HG03159 (cell line): ENCODE results near the gene KCNQ1OT1.

Experiments
- ATAC-seq: cut with Tn5 transposase; IDR thresholded peaks from one replicate; pipeline ENCODE4 v1.9.1; 2021; ENCODE audit warnings: mild to moderate bottlenecking, moderate library complexity; ENCODE audit not compliant: unreplicated experiment

Gene KCNQ1OT1

DNA sequence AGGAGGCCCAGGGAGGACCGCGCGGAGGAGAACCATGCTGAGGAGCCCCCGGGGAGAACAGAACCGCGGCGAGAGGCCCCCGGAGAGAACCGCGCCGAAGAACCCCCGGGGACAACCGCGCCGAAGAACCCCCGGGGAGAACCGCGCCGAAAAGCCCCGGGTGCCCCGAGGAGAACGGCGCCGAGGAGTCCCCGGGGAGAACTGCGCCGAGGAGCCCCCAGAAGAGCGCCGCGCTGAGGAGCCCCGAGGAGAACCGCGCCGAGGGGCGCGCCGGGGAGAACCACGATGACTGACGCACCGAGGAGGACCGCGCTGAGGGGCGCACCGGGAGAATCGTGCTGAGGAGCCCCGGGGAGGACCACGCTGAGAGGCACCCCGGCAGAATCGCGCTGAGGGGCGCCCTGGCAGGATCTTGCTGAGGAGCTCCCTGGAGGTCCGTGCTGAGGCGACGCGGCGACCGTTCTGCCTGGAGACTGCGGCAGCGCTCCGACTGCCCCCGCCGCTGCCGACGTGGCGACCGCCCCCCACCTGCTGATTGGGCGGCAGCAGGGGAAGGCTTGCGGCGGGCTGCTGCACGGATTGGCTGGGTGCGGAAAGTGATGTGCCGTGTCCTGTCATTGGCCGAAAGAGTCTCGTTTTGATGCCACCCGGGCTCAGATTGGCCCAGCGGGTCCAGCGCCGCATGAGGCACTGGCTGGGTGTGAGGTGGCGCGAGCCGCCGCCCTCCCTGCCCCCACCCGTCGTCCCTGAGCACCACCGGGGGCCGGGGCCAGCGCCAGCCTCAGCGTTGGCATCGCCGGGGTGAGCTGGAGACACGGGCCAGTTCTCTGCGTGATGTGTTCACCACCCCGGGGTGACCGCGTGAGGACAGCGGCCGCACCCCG lies at the start of gene KCNQ1OT1:
Gene KCNQ1OT1 (minus strand): TSS at position 464 of the 884 bp plus-strand sequence.
- ATAC-seq = peak; percentile 85

DNA sequence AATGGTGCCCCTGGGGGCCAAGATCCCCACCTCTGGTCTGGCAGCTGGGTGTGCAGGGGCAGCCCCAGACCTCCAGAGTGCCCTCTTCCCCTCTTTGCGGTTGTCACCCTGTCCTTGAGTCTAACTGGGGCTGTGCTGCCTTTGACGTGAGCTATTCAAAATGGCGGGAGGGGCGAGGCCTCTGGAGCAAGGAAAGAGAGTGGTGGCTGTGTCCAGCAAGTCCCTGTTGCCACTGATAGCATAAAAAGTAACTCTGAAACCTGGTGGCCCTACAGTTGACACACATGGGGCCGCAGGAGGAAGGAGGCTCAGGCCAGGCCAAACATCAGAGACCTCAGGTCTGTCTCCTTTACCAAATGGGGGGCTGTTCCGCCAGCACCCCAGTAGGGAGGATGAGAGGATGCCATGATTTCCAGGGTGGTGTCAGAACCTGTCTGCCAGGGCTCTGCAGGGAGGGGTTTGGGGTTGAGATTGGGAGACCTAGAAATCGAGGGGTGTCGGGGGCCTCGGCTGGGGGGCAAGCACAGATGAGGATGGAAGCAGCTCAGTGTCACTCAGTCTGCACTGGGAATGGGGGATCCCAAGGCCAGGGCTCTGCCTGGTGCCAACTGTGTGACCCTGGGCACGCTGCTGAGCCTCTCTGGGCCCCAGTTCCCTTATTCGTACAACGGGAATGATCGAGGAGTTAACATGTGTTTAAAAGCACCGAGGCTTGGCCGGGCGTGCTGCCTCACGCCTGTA lies 49.2 kb upstream of the KCNQ1OT1 start:
- ATAC-seq = no peak

DNA sequence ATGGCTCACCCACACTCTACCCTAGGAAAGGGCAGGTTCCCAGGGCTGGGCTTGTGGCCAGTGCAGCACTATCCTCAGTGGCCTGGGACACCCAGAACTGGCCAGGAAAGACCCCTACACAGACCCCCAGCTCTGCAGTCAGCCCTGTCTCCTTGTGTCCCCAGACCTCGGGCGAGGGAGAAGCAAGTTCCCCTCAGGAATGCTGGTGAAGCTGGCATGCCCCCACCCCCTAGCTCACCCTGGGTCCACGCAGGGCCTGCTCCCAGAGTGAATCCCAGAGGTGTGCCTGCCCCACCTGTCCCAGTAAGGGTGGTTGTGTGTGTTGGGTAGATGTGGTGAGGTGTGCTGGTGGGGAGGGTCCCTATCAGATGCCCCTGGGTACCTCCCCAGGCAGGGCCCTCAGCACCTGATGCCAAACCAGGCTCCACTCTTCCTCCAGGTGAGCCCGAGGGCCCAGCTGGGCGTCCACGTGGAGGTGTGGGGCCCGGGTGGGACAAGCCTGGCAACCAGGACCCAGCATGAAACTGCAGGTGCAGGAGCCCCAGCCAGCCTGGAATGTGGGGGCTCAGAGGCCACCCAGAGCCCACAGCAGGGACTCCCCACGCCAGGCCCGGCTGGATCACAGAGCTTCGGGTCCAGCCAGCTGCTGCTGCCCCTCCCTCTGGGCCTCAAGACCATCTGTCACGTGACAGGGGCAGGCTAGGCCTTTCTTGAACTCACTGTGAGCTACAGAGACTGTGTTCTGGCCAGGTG lies 48.4 kb upstream of the KCNQ1OT1 start:
- no peak for ATAC-seq

DNA sequence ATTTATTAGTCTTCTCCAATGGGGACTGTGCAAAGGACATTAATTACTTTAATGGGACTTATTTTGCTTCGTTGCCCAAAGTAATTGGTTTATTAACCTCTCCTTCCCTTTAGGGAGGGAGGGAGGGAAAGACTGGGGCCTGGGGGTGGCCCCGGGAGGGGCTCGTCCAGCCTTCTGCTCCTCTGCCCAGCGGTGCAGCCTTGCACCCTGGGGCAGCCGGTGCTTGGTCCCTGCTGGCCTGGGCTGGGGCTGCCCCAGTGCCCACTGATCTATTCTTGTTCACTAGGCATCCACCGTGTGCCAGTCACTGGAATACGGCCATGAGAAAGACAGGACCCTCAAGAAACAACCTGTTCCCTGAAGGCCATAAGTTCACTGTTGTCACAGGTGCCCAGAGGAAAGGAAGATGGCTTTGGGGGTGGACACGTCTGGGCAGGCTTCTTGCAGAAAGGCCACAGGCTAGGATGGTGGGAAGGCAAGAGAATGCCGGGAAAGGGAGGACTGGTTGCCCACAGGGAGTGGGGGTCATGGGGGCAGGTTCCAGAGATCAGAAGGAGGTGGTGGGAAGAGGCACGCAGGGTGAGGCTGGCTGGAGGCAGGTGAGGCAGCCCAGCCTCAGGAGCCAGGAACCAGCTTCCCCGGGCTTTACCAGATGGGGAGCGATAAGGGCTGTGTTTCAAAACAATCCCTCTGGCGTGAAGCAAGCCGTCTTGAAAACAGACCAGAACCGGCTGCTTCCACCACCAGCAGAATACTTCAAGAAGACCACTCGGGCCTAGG lies 47.6 kb upstream of the KCNQ1OT1 start:
- no peak for ATAC-seq

DNA sequence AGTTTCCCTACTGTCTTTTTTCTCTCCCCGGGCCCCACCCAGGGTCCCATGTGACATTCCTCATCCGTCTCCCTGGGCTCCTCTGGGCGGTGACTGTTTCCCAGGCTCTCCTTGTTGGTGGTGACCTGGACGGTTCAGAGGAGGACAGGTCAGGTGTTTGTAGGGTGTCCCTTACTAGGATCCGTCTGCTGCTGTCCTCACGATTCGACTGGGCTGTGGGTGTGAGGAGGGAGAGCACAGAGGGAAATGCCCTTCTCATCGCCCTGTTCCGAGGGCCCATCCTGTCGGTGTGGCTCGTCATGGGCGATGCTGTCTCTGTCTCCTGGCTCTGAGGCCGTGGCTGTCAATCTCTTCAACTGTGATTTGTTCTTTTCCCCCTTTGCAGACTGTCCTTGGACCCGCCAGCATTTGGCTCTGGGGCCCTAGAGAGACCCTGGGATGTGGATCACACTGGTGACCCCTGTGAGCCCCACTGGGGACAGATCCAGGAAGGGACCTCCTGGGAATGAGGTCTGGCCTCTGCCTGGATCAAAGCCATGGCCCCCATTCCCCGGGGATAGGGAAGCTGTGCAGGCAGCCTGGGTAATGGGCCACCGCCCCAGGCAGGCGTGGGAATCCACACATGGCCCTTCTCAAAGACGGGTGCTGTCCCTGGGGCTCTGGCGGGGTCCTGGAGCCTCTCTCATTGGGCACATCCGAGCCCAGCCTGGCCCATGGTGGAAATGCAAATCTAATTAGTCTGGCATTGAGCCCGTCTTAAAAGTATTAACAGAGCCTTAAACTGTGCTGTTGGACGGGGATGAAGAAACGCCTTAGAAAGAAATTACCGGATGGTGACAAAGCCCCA lies 46.8 kb upstream of the KCNQ1OT1 start:
- ATAC-seq = no peak

DNA sequence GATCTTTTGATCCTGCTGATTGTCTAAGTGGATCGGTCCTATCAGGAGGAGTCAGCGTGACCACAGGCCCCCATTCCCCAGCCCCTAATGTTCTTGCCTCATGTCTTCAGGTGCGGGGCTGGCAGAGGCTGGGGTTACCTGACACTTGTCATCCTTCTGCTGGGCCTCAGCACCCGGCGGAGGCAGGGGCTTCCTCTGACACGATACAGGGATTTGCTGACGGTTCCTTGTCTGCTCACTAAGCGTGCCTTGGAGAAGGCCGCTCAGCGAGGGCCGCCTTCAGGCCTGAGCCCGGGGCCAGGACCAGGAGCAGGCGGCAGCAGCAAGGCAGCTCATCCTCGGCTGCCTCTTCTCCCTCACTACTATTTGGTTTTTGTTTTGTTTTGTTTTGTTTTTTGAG lies 45.7 kb upstream of the KCNQ1OT1 start:
- no peak for ATAC-seq

DNA sequence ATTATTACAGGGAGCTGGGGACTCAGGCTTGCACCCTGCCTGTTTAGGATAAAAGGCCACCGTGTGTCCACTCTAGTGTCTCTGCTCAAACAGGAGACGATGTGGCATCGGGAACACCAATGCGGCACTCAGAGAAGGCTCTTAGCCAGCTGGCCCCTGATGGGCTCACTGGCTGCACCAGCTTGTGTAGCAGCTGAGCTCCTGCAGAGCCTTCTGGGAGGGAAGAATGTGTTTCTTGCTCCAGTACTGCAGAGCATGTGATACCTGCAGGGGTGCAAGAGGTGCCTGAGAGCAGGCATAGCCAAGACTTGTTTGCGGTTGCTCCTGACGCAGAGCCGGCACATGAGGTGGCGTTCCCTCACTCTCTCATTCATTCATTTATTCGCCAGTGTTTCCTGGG lies 44.4 kb upstream of the KCNQ1OT1 start:
- no peak for ATAC-seq

DNA sequence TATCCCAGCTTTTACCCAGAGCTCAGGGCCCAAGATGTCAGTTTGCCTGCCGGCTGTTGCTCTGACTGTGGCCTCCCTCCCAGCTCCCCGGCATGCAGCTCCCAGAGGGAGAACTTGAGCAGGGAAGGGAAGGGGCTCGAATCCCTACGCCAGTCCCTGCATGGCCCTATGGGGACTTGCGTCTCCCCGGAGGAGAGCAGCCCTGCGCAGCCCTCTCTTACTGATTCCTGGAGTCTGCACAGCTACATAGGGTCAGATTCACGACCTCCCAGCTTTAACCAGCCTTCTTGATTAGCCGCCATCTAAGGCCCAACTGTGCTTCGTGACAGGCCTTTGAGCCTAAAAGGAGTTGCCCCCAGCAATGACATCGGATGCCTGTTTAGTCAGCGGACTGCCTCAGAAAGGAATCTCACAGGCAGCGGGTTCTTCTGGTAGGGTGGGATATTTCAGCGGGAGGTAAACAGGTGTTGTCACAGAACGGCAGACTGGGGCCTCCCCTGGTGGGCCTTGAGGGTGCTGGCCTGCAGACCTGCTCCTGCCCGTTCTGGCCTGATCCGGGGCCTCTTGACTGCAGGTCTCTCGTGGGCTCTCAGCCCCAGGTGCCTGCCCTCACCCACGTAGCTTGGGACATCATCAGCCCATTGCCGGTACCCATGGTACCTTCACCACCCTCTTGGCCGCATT lies 43.8 kb upstream of the KCNQ1OT1 start:
- no peak for ATAC-seq

DNA sequence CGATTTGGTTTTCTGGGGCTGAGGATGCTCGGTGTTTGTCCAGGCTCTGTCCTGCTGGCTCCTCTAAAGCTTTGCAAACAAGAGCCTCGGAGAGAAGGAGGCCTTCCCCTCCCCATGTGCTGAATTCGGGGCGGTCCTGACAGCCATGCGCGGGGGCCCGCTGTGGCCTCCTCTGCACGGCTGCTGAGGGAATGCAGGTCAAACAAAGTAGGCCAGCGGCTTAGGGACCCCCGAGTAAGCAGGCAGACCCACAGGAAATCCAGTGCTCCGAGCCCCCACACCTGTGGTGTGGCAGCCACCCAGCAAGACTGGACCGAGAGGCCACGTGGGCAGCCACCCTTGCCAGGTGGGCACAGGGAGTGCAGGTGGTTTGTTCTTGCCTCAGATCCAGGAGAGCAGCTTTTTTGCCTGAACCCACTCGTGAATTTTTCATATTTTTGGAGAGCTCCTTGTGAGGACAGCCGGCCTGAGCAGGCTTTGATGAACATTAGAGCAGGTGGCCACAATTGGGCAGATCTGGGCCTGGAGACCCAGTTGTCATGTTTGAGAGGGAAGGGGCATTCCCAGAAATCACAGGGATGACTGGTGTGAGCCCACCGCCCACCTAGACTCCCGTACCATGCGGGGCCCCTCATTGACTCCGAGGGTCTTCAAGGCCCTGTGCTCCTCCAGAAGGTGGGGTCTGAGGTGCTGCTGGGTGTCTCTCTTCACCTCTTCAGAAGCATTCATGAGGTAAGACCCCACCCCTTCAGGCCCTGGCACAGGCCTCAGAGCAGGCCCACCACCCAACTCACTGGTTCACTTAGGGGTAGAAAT lies 43.0 kb upstream of the KCNQ1OT1 start:
- no peak for ATAC-seq

DNA sequence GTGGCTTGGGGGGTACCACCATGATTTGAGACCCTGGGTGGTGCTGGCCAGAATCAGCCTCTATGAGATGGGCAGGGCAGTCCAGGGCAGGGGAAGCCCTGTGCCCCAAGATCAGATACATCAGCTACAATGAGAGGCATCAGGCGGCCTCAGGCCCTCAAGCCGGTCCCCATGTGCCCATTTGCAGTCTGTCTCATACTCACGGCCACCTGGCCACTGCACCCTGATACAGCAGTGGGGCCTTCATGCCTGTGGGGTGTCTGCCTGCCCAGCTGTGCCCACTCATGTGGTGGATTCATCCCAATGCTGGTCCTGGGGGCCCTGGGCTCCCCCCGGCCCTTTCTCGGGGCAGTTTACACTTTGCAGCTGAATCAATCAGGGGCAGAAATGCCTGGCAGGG lies 42.4 kb upstream of the KCNQ1OT1 start:
- no peak for ATAC-seq

DNA sequence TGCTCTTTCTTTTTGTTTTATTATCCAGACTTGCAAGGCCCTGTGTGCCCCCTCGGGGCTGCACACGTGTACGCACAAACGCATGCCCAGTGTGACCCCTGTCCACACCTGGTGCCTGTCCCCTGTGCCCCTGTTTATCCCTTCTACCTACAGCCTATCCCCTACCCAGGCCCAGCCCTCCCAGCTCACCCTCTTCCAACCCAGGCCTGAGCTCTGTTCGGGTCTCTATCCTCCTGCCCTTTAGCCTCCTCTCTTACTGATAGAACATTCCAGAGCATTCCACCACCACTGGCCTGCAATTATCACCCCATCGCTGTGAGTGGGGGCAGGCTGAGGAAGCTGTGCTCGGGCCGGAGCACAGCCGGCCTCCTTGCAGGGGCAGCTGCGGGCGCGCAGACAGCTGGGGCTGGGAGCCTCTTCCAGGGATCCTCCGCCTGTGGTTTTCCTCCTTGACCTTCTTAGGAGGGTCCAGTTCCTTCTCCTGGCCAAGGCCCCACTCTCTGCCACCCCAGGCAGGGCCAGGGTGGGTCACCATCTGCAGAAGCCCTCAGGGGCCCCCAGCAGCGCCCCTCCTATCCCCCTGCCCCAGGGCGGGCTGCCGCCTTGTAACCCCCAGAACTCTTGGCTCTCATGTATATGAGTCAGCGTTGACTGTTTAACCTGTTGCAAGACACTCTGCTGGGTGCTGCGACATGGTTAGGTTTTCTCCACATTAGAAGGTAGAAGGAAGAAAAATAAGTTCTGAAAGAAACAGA lies 41.8 kb upstream of the KCNQ1OT1 start:
- ATAC-seq = no peak

DNA sequence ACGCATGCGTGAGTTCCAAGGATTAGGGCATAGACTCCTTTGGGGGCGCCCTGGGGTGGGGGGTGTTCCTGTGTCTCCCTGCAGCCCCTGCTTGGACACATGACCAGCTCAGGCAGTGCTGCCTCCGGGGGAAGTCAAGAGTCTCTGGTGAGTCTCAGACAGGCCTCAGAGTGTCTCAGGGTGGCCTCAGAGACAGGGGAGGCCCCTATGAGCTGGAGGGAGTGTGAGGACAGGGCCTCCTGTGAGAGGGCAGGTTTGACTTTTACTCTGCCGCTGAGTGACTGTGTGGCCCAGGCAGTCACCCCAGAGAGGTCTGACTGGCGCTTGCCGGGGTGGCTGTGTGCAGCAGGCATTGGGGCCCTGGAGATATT lies 41.2 kb upstream of the KCNQ1OT1 start:
- ATAC-seq = no peak

DNA sequence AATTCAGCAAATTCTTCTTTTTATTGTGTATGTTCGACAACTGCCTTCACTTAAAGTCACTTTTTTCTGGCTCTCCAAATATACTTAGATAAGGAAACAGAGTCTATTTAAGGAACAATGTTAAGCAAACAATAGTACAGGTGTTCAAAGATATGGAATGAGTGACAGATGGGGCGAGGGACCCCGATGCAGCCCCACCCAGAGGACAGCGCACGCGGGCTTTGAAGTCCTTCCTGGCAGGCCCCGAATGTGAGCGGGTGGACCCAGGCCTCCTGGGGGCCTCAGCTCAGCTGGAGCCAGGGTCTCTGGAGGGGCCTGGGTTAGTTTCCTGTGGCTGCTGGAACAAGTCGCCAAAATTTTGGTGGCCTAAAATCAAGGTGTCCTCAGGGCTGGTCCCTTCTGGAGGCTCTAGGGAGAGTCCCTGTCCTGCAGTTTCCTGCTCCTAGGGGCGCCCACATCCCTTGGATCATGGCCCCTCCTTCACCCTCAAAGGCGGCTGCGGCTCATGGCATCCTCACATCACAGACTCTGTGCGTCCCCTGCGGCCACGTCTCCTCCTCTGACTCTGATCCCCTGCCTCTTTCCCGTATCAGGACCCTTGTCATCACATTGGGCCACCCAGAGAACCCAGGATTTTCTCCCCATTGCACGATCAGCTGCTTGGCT lies 40.6 kb upstream of the KCNQ1OT1 start:
- ATAC-seq = no peak

DNA sequence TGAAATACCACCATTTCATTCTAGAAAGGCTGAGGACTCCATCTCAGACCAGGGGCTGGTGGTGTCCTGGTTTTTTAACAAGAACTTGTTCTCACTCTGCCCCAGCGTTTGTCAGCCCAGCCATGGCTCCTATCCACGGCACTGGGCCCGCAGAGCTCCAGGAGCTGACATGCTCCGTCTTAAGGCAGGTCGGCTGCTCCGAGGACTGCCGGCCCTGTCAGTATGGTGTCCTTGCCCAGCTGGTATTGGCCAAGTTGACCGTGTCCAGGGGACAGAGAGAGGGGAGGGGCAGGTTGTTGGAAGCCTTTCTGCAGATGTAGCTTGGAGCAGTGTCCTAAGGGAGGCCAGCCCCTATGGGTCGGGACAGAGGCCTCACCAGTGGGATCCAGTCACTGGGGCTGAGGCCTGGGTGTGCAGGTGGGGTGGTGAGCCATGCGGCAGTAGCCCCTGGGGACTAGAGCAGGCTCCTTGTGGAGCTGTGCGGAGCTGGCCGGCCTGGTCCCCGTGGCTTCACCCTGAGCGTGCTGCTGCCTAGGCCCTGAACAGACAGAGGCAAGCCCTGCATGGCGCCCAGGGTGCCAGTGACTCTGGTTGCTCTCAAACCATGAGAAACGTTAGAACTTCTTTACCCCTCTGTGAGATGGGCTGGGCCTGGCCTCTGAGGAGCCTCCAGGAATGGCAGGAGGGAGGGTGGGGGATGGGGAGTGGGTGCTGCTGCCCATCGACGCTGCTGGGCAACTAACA lies 39.9 kb upstream of the KCNQ1OT1 start:
- no peak for ATAC-seq

DNA sequence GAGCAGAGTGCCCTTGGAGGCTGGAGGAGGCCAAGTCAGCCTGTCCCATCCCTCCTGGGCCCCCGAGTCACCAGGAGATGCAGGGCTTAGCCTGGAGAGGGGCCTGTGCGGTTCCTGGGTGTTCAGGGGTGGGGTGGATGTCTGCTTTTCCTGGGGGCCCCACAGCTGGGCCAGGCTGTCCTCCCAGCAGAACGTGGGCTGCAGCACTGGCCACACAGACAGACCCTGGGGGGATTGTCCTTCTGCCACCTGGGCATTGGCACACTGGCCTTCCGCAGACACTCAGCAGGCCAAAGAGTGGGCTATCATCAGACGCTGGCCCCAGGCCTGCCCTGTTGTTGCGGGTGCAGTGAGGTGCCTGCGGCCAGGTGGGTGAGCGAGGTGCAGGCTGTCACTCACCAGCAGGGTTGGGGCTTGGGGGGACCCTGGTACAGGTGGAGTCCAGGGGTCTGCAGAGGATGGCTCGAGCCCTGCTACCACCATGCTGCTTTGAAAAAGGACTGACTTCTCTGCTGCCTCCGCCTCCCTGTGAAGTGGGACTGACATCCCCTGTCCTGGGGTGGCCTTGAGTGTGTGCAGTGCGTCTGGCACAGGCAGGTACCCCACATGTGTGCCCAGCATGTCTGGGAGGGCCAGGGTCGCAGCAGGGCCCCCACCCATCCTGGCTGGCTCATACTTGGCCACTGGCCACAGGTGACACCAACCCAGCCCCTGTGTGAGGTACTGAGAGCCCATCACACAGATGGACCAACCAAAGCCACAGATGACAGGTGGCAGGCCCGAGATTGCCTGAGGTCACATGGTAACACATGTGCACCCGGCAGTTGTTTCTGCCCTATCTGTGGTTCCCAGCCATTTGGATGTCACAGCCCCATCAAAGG lies 39.0 kb upstream of the KCNQ1OT1 start:
- ATAC-seq = no peak

DNA sequence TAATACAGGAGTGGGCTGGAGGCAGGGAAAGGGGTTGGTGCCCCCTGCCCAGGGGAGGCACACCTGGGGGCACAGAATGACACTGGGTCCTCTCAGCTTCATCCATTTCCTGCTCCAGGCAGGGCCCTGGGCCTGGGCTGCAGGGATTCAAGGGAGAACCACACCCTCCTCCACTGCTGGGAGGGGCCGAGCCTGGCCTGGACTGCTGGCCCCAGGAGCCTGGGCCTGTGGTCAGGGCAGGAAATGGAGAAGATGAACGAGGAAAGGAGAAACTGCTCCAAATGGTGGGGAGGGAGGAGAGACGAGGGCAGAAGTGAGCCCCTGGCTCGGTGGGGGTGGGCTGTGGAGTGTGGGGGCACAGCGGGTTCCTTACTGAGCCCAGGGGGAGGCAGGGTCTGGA lies 38.1 kb upstream of the KCNQ1OT1 start:
- no peak for ATAC-seq
